SK-N-SH (cell line): Measurements from ENCODE around the gene PROM1. TPM values are rescaled to one million over a fixed set of nuclear protein-coding genes. Genes with fewer than 3 reads are reported as not detected.

Experiments used
- CTCF ChIA-PET: fragments of 300-600, 350-600 bp; formaldehyde crosslinking; extraction: SDS; loops from one replicate; lab custom pipeline; 2021; lab: Yijun Ruan, JAX
- POLR2A ChIA-PET: fragments of 350-600 bp; sonication (Branson Sonifier 250); formaldehyde crosslinking; extraction: SDS; loops from one replicate; lab custom pipeline; 2020; ENCODE audit warnings: antibody characterized with exemption, inconsistent platforms; lab: Yijun Ruan, JAX
- DNase-seq: peaks from one replicate; pipeline ENCODE4 v3.0.0; 2012
- H2AFZ ChIP-seq: fragments of 200-600 bp; sonication (generic); 2 replicates; pipeline ENCODE4 v1.8.1; 2016; ENCODE audit warnings: antibody characterized with exemption, mild to moderate bottlenecking, low read depth
- H3F3A ChIP-seq: fragments of 200-600 bp; sonication (generic); replicated peaks from 2 replicates; pipeline ENCODE3; 2016; ENCODE audit warnings: antibody characterized with exemption, mild to moderate bottlenecking; ENCODE audit not compliant: insufficient read depth
- H3K27ac ChIP-seq, 2 experiments: fragments of 200-500 bp in 1 of 2; fragments of 200-600 bp in 1 of 2; sonication (Bioruptor generic) in 1 of 2; sonication (generic), shearing (Covaris generic) in 1 of 2; 2 replicates each; pipeline versions ENCODE4 v1.5.1 to v1.6.1; 2014 to 2016; ENCODE audit warnings: low read depth in 2 of 2, inconsistent platforms in 1 of 2, low read length in 1 of 2, mild to moderate bottlenecking in 1 of 2, mixed read lengths in 1 of 2
- H3K27me3 ChIP-seq: fragments of 200-600 bp; sonication (generic), shearing (Covaris generic); 2 replicates; pipeline ENCODE4 v1.6.1; 2016; ENCODE audit warnings: mixed run types; ENCODE audit not compliant: insufficient read depth
- H3K36me3 ChIP-seq, 2 experiments: fragments of 200-500 bp in 1 of 2; fragments of 200-600 bp in 1 of 2; sonication (Bioruptor generic) in 1 of 2; sonication (generic) in 1 of 2; replicated peaks in 1 of 2; 2 replicates each; pipeline versions ENCODE3 to v1.5.1; 2014 to 2016; ENCODE audit warnings: low read length in 1 of 2, mild to moderate bottlenecking in 1 of 2; ENCODE audit not compliant: insufficient read depth in 2 of 2, control insufficient read depth in 1 of 2
- H3K4me1 ChIP-seq, 2 experiments: fragments of 200-500 bp in 1 of 2; fragments of 200-600 bp in 1 of 2; sonication (Bioruptor generic) in 1 of 2; sonication (generic), shearing (Covaris generic) in 1 of 2; 2 replicates each; pipeline versions ENCODE4 v1.5.1 to v1.6.1; 2014 to 2016; ENCODE audit warnings: low read depth in 1 of 2, low read length in 1 of 2, mixed run types in 1 of 2; ENCODE audit not compliant: insufficient read depth in 2 of 2, control insufficient read depth in 1 of 2
- H3K4me2 ChIP-seq: fragments of 200-600 bp; sonication (generic), shearing (Covaris generic); 2 replicates; pipeline ENCODE4 v1.6.1; 2017; ENCODE audit warnings: mixed run types
- H3K4me3 ChIP-seq, 2 experiments: fragments of 200-500 bp in 1 of 2; fragments of 200-600 bp in 1 of 2; sonication (Bioruptor generic) in 1 of 2; sonication (generic), shearing (Covaris generic) in 1 of 2; 2 replicates each; pipeline versions ENCODE4 v1.5.1 to v1.8.1; 2014 to 2016; ENCODE audit warnings: low read depth in 2 of 2, inconsistent platforms in 1 of 2, low read length in 1 of 2, mild to moderate bottlenecking in 1 of 2, mixed read lengths in 1 of 2, moderate library complexity in 1 of 2
- H3K79me2 ChIP-seq: fragments of 200-600 bp; sonication (generic); 2 replicates; pipeline ENCODE4 v1.8.1; 2017; ENCODE audit warnings: mild to moderate bottlenecking; ENCODE audit not compliant: insufficient read depth
- H3K9ac ChIP-seq: fragments of 200-600 bp; sonication (generic); 2 replicates; pipeline ENCODE4 v1.6.1; 2017; ENCODE audit warnings: mixed run types
- H3K9me2 ChIP-seq: fragments of 200-600 bp; sonication (generic); 2 replicates; pipeline ENCODE4 v1.6.1; 2017; ENCODE audit warnings: mixed run types
- H3K9me3 ChIP-seq: fragments of 200-600 bp; sonication (generic); 2 replicates; pipeline ENCODE4 v1.6.1; 2017; ENCODE audit warnings: mixed run types, mild to moderate bottlenecking, moderate library complexity
- H4K20me1 ChIP-seq: fragments of 200-600 bp; sonication (generic); 2 replicates; pipeline ENCODE4 v1.6.1; 2017; ENCODE audit warnings: mild to moderate bottlenecking, mixed run types; ENCODE audit not compliant: insufficient read depth
- CHD2 ChIP-seq: fragments of 150-350 bp; IDR thresholded peaks from 2 replicates; pipeline ENCODE4 v1.6.1; 2018; ENCODE audit warnings: low read length; ENCODE audit not compliant: partially characterized antibody
- ELF1 ChIP-seq: IDR thresholded peaks from 2 replicates; pipeline ENCODE4 v1.4.0; 2012
- EP300 ChIP-seq, 2 experiments: IDR thresholded peaks; 2 replicates each; pipeline versions ENCODE4 v1.4.0 to v1.6.1; 2012; ENCODE audit warnings: borderline replicate concordance in 1 of 2, low read depth in 1 of 2, low read length in 1 of 2
- GATA2 ChIP-seq: sonication (generic); formaldehyde crosslinking; IDR thresholded peaks from 2 replicates; pipeline ENCODE4 v1.5.0; 2020; ENCODE audit warnings: mild to moderate bottlenecking, missing genetic modification reagents
- JUND ChIP-seq: IDR thresholded peaks from 2 replicates; pipeline ENCODE4 v1.4.0; 2012
- MXI1 ChIP-seq: IDR thresholded peaks from 2 replicates; pipeline ENCODE4 v1.6.1; 2012; ENCODE audit warnings: mild to moderate bottlenecking, low read depth, low read length, improper control_type of control experiment
- POLR2AphosphoS5 ChIP-seq: IDR thresholded peaks from 2 replicates; pipeline ENCODE4 v1.6.1; 2012; ENCODE audit warnings: low read depth, low read length
- RAD21 ChIP-seq: IDR thresholded peaks from 2 replicates; pipeline ENCODE4 v1.6.1; 2012; ENCODE audit warnings: mild to moderate bottlenecking, low read length
- RCOR1 ChIP-seq: fragments of 150-350 bp; IDR thresholded peaks from 2 replicates; pipeline ENCODE4 v1.6.1; 2017; ENCODE audit warnings: antibody characterized with exemption, low read length
- RXRA ChIP-seq: IDR thresholded peaks from 2 replicates; pipeline ENCODE4 v1.4.0; 2012; ENCODE audit warnings: low read depth, mild to moderate bottlenecking, borderline replicate concordance
- SIN3A ChIP-seq: IDR thresholded peaks from 2 replicates; pipeline ENCODE4 v1.6.1; 2012; ENCODE audit warnings: low read depth, mild to moderate bottlenecking, low read length, moderate library complexity, borderline replicate concordance
- YY1 ChIP-seq: IDR thresholded peaks from 2 replicates; pipeline ENCODE4 v1.4.0; 2012; ENCODE audit warnings: low read depth, mild to moderate bottlenecking
- WGBS: methylation state at CpG from one replicate; pipeline ENCODE4 v1.1.6; 2017; ENCODE audit warnings: low lambda C conversion rate; 5-methylcytosine and 5-hydroxymethylcytosine counted together
- polyA plus RNA-seq, 3 experiments: library from polyadenylated mRNA; depleted of rRNA; stranded (reverse); fragments of >200 nt; gene quantifications; 2 replicates each; pipeline ENCODE4 v1.2.3, GENCODE V29; 2012
- TF ChIP-seq, protein P1 (sequence below): fragments of 150-350 bp; IDR thresholded peaks from 2 replicates; pipeline ENCODE4 v1.6.1; 2017; ENCODE audit warnings: antibody characterized with exemption, low read length, low read depth, borderline replicate concordance
- TF ChIP-seq, protein P2 (sequence below): fragments of 150-350 bp; IDR thresholded peaks from 2 replicates; pipeline ENCODE4 v1.6.1; 2016; ENCODE audit warnings: mild to moderate bottlenecking, low read depth, low read length
- TF ChIP-seq, protein P3 (sequence below): fragments of 200-600 bp; sonication (generic); IDR thresholded peaks from 2 replicates; pipeline ENCODE4 v1.6.1; 2017; ENCODE audit warnings: antibody characterized with exemption, mild to moderate bottlenecking, moderate library complexity
- TF ChIP-seq, protein P4 (sequence below): IDR thresholded peaks from 2 replicates; pipeline ENCODE4 v1.4.0; 2012; ENCODE audit warnings: low read depth, borderline replicate concordance
- TF ChIP-seq, protein P5 (sequence below): IDR thresholded peaks from 2 replicates; pipeline ENCODE4; 2012
- TF ChIP-seq, protein P6 (sequence below): IDR thresholded peaks from 2 replicates; pipeline ENCODE4 v1.4.0; 2012; ENCODE audit warnings: low read depth
- TF ChIP-seq, protein P7 (sequence below): IDR thresholded peaks from 2 replicates; pipeline ENCODE4 v1.6.1; 2012; ENCODE audit warnings: mild to moderate bottlenecking, low read depth, low read length, moderate library complexity

The PROM1 gene
- polyA plus RNA-seq, 1 of the 3 experiments (the other 2 are of a cell fraction), result not detected

DNA sequence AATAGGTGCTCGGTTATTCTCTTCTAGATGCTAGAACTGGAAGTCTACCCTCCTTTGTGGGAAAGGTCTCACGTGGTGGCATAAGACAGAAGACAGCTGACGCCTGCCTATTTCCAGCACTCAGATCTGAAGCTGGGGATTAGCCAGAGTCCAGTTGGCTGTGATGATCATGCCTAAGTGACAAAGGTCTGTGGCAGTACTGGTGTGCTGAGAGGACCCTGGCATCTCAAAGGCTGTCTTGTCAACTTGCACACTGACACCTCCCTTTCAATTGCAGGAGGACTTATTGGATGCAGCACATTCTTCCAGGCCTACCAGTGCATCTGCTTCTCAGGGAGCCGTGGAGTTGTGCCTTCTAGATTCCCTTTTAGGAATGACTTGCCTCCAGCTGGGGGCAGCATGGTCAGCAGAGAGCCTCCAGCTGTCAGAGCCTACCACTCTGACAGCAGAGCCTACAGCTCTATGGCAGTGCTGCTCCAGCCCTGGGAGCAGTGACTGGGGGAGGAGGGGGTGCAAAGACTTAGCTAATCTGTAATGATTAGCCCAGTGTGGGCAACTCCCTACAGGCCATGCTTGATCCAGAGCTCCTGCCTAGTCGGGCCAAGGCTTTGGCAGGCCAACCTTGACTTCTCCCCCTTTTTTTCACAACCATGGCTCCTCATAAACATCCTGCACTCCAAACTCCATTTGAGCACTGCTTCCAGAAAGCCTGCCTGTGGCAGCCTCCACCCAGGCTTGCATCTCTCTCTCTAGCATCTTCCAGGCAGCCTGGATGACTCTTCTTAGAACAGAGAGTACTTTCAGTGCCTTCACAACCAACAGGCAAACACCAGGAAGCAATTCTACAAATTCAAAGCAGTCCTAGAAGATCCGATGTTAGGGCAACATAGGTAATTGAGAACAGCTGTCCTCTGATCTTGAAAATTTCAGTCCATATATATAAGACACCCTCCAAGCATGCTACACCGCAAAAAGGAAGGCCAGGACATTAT lies 107.1 kb downstream of the PROM1 start:
- POLR2A ChIA-PET, result no interaction called here
- H3K4me1 ChIP-seq, result no peaks in the 10 kb centered on the region; a peak in 1 of 4 replicates
- CTCF ChIA-PET, result interaction anchor here (0.5 to 2.1 kb wide), 8 partner anchors 14 to 331 kb away, joined by 3 to 9 read pairs (median 3); no protein-coding TSS in a partner anchor
- 42% methylated on average over 6 of the region's 7 CpGs for WGBS
- H3K27ac ChIP-seq, result no peak overlapping the region
- no peak overlapping the region for H3K9ac ChIP-seq
- H3K36me3 ChIP-seq, result no peaks in the 10 kb centered on the region
- H3K9me3 ChIP-seq, result no peaks in the 10 kb centered on the region
- no peak overlapping the region for H3K4me2 ChIP-seq
- DNase-seq, result no peak
- H3K79me2 ChIP-seq, result no peaks in the 10 kb centered on the region
- H3K4me3 ChIP-seq, result no peak overlapping the region
- no peaks in the 10 kb centered on the region for H3K9me2 ChIP-seq
- peaks cover 15% of the 10 kb centered on the region for H3K27me3 ChIP-seq
- H3F3A ChIP-seq, result no peaks in the 10 kb centered on the region
- no peaks in the 10 kb centered on the region for H4K20me1 ChIP-seq
- H2AFZ ChIP-seq, result no peak overlapping the region
- TF ChIP-seq RAD21 (no peak), RXRA (no peak), EP300 (IDR thresholded peaks at IDR 0.05; ENCODE audit: borderline replicate concordance in 1 of 2, low read depth in 1 of 2, low read length in 1 of 2) (no peak), ELF1 (no peak), POLR2AphosphoS5 (no peak), GATA2 (CRISPR knock-in tag) (no peak), RCOR1 (no peak), SIN3A (no peak), YY1 (no peak), CHD2 (no peak), JUND (no peak), MXI1 (no peak)
- TF ChIP-seq, protein P1, sequence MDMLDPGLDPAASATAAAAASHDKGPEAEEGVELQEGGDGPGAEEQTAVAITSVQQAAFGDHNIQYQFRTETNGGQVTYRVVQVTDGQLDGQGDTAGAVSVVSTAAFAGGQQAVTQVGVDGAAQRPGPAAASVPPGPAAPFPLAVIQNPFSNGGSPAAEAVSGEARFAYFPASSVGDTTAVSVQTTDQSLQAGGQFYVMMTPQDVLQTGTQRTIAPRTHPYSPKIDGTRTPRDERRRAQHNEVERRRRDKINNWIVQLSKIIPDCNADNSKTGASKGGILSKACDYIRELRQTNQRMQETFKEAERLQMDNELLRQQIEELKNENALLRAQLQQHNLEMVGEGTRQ, result no peak
- TF ChIP-seq, protein P2, sequence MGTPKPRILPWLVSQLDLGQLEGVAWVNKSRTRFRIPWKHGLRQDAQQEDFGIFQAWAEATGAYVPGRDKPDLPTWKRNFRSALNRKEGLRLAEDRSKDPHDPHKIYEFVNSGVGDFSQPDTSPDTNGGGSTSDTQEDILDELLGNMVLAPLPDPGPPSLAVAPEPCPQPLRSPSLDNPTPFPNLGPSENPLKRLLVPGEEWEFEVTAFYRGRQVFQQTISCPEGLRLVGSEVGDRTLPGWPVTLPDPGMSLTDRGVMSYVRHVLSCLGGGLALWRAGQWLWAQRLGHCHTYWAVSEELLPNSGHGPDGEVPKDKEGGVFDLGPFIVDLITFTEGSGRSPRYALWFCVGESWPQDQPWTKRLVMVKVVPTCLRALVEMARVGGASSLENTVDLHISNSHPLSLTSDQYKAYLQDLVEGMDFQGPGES, result no peak
- TF ChIP-seq, protein P3, sequence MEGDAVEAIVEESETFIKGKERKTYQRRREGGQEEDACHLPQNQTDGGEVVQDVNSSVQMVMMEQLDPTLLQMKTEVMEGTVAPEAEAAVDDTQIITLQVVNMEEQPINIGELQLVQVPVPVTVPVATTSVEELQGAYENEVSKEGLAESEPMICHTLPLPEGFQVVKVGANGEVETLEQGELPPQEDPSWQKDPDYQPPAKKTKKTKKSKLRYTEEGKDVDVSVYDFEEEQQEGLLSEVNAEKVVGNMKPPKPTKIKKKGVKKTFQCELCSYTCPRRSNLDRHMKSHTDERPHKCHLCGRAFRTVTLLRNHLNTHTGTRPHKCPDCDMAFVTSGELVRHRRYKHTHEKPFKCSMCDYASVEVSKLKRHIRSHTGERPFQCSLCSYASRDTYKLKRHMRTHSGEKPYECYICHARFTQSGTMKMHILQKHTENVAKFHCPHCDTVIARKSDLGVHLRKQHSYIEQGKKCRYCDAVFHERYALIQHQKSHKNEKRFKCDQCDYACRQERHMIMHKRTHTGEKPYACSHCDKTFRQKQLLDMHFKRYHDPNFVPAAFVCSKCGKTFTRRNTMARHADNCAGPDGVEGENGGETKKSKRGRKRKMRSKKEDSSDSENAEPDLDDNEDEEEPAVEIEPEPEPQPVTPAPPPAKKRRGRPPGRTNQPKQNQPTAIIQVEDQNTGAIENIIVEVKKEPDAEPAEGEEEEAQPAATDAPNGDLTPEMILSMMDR, result no peak
- TF ChIP-seq, protein P4, sequence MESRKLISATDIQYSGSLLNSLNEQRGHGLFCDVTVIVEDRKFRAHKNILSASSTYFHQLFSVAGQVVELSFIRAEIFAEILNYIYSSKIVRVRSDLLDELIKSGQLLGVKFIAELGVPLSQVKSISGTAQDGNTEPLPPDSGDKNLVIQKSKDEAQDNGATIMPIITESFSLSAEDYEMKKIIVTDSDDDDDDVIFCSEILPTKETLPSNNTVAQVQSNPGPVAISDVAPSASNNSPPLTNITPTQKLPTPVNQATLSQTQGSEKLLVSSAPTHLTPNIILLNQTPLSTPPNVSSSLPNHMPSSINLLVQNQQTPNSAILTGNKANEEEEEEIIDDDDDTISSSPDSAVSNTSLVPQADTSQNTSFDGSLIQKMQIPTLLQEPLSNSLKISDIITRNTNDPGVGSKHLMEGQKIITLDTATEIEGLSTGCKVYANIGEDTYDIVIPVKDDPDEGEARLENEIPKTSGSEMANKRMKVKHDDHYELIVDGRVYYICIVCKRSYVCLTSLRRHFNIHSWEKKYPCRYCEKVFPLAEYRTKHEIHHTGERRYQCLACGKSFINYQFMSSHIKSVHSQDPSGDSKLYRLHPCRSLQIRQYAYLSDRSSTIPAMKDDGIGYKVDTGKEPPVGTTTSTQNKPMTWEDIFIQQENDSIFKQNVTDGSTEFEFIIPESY, result no peak
- TF ChIP-seq, protein P5, sequence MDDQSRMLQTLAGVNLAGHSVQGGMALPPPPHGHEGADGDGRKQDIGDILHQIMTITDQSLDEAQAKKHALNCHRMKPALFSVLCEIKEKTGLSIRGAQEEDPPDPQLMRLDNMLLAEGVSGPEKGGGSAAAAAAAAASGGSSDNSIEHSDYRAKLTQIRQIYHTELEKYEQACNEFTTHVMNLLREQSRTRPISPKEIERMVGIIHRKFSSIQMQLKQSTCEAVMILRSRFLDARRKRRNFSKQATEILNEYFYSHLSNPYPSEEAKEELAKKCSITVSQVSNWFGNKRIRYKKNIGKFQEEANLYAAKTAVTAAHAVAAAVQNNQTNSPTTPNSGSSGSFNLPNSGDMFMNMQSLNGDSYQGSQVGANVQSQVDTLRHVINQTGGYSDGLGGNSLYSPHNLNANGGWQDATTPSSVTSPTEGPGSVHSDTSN, result no peak
- TF ChIP-seq, protein P6, sequence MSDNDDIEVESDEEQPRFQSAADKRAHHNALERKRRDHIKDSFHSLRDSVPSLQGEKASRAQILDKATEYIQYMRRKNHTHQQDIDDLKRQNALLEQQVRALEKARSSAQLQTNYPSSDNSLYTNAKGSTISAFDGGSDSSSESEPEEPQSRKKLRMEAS, result no peak
- TF ChIP-seq, protein P7, sequence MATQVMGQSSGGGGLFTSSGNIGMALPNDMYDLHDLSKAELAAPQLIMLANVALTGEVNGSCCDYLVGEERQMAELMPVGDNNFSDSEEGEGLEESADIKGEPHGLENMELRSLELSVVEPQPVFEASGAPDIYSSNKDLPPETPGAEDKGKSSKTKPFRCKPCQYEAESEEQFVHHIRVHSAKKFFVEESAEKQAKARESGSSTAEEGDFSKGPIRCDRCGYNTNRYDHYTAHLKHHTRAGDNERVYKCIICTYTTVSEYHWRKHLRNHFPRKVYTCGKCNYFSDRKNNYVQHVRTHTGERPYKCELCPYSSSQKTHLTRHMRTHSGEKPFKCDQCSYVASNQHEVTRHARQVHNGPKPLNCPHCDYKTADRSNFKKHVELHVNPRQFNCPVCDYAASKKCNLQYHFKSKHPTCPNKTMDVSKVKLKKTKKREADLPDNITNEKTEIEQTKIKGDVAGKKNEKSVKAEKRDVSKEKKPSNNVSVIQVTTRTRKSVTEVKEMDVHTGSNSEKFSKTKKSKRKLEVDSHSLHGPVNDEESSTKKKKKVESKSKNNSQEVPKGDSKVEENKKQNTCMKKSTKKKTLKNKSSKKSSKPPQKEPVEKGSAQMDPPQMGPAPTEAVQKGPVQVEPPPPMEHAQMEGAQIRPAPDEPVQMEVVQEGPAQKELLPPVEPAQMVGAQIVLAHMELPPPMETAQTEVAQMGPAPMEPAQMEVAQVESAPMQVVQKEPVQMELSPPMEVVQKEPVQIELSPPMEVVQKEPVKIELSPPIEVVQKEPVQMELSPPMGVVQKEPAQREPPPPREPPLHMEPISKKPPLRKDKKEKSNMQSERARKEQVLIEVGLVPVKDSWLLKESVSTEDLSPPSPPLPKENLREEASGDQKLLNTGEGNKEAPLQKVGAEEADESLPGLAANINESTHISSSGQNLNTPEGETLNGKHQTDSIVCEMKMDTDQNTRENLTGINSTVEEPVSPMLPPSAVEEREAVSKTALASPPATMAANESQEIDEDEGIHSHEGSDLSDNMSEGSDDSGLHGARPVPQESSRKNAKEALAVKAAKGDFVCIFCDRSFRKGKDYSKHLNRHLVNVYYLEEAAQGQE, result no peak
